GM12891 (cell line): ENCODE results near the gene GNPTAB.

Experiments
- POLR2AphosphoS5 ChIP-seq: IDR thresholded peaks from 2 replicates; pipeline ENCODE4 v1.6.1; 2011; ENCODE audit warnings: low read depth, low read length, control low read depth
- TAF1 ChIP-seq: IDR thresholded peaks from 2 replicates; pipeline ENCODE4 v1.6.1; 2011; ENCODE audit warnings: low read depth, low read length, control low read depth

GRCh38 chr12:101777485-101777884 lies 53.3 kb downstream of the GNPTAB start:
- TF ChIP-seq TAF1: no peak
- TF ChIP-seq POLR2AphosphoS5: no peak
